HG03196 (cell line): ENCODE measurements around the gene APBA3.

Experiments used
- ATAC-seq: cut with Tn5 transposase; IDR thresholded peaks from one replicate; pipeline ENCODE4 v1.9.1; 2021; ENCODE audit not compliant: unreplicated experiment

Gene APBA3

GRCh38 chr19:3721887-3722442 is 39.5 kb downstream of the APBA3 start:
- no peak for ATAC-seq

- no peak for ATAC-seq
Observed at GRCh38 chr19:3721131-3721886, 40.2 kb downstream of the APBA3 start.

GRCh38 chr19:3720349-3720917 is 41.1 kb downstream of the APBA3 start:
- no peak for ATAC-seq

GRCh38 chr19:3719868-3720267 is 41.6 kb downstream of the APBA3 start:
- no peak for ATAC-seq

- ATAC-seq = no peak
Observed at GRCh38 chr19:3716147-3716668, 45.3 kb downstream of the APBA3 start.

- no peak for ATAC-seq
Observed at GRCh38 chr19:3712663-3713611, 48.6 kb downstream of the APBA3 start.

- no peak for ATAC-seq
Observed at GRCh38 chr19:3710265-3710812, 51.2 kb downstream of the APBA3 start.

GRCh38 chr19:3708207-3708931 is 53.1 kb downstream of the APBA3 start, which contains the start of gene TJP3:
Gene TJP3, plus strand, starts transcription at chr19:3708384. Its CDS starts 20,049 bp downstream, at chr19:3728433.
- no peak for ATAC-seq

- no peak for ATAC-seq
Observed at GRCh38 chr19:3707868-3708206, 53.7 kb downstream of the APBA3 start.

- ATAC-seq = no peak
Observed at GRCh38 chr19:3701200-3701599, 60.3 kb downstream of the APBA3 start.
